H9 (cell line): ENCODE measurements around the gene COMTD1. TPM values are rescaled to one million over a fixed set of nuclear protein-coding genes. Genes with fewer than 3 reads are reported as not detected.

ENCODE experiments used
- DNase-seq: peaks from one replicate; pipeline ENCODE4 v3.0.0-alpha.2; 2017
- H2AFZ ChIP-seq: one replicate; pipeline ENCODE4 v1.6.1; 2013; ENCODE audit warnings: mild to moderate bottlenecking, low read length, control low read depth, moderate library complexity
- H2AK5ac ChIP-seq: 2 replicates; pipeline ENCODE4 v1.6.1; 2013; ENCODE audit warnings: low read length, control low read depth, mixed read lengths; ENCODE audit not compliant: insufficient read length
- H2BK120ac ChIP-seq: one replicate; pipeline ENCODE4 v1.6.1; 2013; ENCODE audit warnings: low read depth, mild to moderate bottlenecking, low read length, control low read depth, inconsistent platforms; ENCODE audit not compliant: poor library complexity, severe bottlenecking
- H2BK12ac ChIP-seq: 2 replicates; pipeline ENCODE4 v1.6.1; 2013; ENCODE audit warnings: low read length, control low read depth, mixed read lengths, low read depth; ENCODE audit not compliant: insufficient read length
- H2BK15ac ChIP-seq: 2 replicates; pipeline ENCODE4 v1.6.1; 2013; ENCODE audit warnings: low read depth, low read length, control low read depth
- H2BK20ac ChIP-seq: one replicate; pipeline ENCODE4 v1.6.1; 2013; ENCODE audit warnings: low read depth, mild to moderate bottlenecking, low read length, control low read depth, inconsistent platforms; ENCODE audit not compliant: poor library complexity, severe bottlenecking
- H2BK5ac ChIP-seq: 2 replicates; pipeline ENCODE4 v1.6.1; 2013; ENCODE audit warnings: low read length, control low read depth, mixed read lengths; ENCODE audit not compliant: insufficient read length
- H3K14ac ChIP-seq: 2 replicates; pipeline ENCODE4 v1.6.1; 2013; ENCODE audit warnings: low read length, control low read depth; ENCODE audit not compliant: insufficient read depth
- H3K18ac ChIP-seq: 2 replicates; pipeline ENCODE4 v1.6.1; 2013; ENCODE audit warnings: low read depth, mild to moderate bottlenecking, mixed read lengths, low read length, control low read depth; ENCODE audit not compliant: insufficient read length
- H3K23ac ChIP-seq: 2 replicates; pipeline ENCODE4 v1.6.1; 2013; ENCODE audit warnings: low read length, control low read depth, mixed read lengths, low read depth; ENCODE audit not compliant: insufficient read length
- H3K23me2 ChIP-seq: 2 replicates; pipeline ENCODE4 v1.6.1; 2013; ENCODE audit warnings: low read depth, mild to moderate bottlenecking, mixed read lengths, low read length, control low read depth; ENCODE audit not compliant: insufficient read length, poor library complexity, severe bottlenecking
- H3K27ac ChIP-seq: 2 replicates; pipeline ENCODE4 v1.5.1; 2013; ENCODE audit warnings: low read length, control low read depth, mixed read lengths, low read depth; ENCODE audit not compliant: insufficient read length
- H3K27me3 ChIP-seq: 2 replicates; pipeline ENCODE4 v1.6.1; 2013; ENCODE audit warnings: low read length, control low read depth, inconsistent platforms; ENCODE audit not compliant: insufficient read depth
- H3K4ac ChIP-seq: 2 replicates; pipeline ENCODE4 v1.6.1; 2013; ENCODE audit warnings: low read depth, mild to moderate bottlenecking, control low read depth, inconsistent platforms, low read length, moderate library complexity
- H3K4me1 ChIP-seq: 2 replicates; pipeline ENCODE4 v1.6.1; 2013; ENCODE audit warnings: low read length, control low read depth, inconsistent platforms; ENCODE audit not compliant: insufficient read depth
- H3K4me2 ChIP-seq: 2 replicates; pipeline ENCODE4 v1.6.1; 2013; ENCODE audit warnings: low read length, control low read depth, mixed read lengths; ENCODE audit not compliant: insufficient read length, insufficient read depth
- H3K56ac ChIP-seq: 2 replicates; pipeline ENCODE4 v1.6.1; 2013; ENCODE audit warnings: low read depth, mild to moderate bottlenecking, mixed read lengths, low read length, control low read depth; ENCODE audit not compliant: insufficient read length
- H3K79me1 ChIP-seq: 2 replicates; pipeline ENCODE4 v1.6.1; 2013; ENCODE audit warnings: low read depth, mild to moderate bottlenecking, moderate library complexity, low read length, control low read depth, inconsistent platforms; ENCODE audit not compliant: insufficient read depth, poor library complexity, severe bottlenecking
- H3K79me2 ChIP-seq: 2 replicates; pipeline ENCODE4 v1.6.1; 2013; ENCODE audit warnings: low read length, control low read depth, inconsistent platforms; ENCODE audit not compliant: insufficient read depth
- H3K9ac ChIP-seq: 2 replicates; pipeline ENCODE4 v1.6.1; 2013; ENCODE audit warnings: low read length, control low read depth, mixed read lengths; ENCODE audit not compliant: insufficient read length; ENCODE audit errors: extremely low read depth
- H3K9me3 ChIP-seq: one replicate; pipeline ENCODE4 v1.6.1; 2013; ENCODE audit warnings: low read depth, low read length, inconsistent platforms; ENCODE audit not compliant: control insufficient read depth
- H3T11ph ChIP-seq: one replicate; pipeline ENCODE4 v1.6.1; 2013; ENCODE audit warnings: mild to moderate bottlenecking, low read length, control low read depth, inconsistent platforms
- H4K20me1 ChIP-seq: one replicate; pipeline ENCODE4 v1.6.1; 2013; ENCODE audit not compliant: control insufficient read depth, insufficient read length, insufficient read depth
- H4K5ac ChIP-seq: 2 replicates; pipeline ENCODE4 v1.6.1; 2013; ENCODE audit warnings: low read depth, mild to moderate bottlenecking, mixed read lengths, low read length, control low read depth; ENCODE audit not compliant: insufficient read length
- H4K8ac ChIP-seq: replicated peaks from 2 replicates; pipeline ENCODE4 v1.6.1; 2013; ENCODE audit warnings: low read length, control low read depth, mixed read lengths, low read depth; ENCODE audit not compliant: insufficient read length
- H4K91ac ChIP-seq: 2 replicates; pipeline ENCODE4 v1.6.1; 2013; ENCODE audit warnings: low read depth, mild to moderate bottlenecking, moderate library complexity, mixed read lengths, low read length, control low read depth; ENCODE audit not compliant: insufficient read length
- H3K27ac Mint-ChIP-seq, 3 experiments: 2 replicates in 2 of 3; 3 replicates in 1 of 3; pipeline ENCODE4 v1.8.0; 2020 to 2021; ENCODE audit warnings: mixed read lengths in 3 of 3, mild to moderate bottlenecking in 1 of 3, moderate library complexity in 1 of 3
- H3K27me3 Mint-ChIP-seq: 2 replicates; pipeline ENCODE4 v1.8.0; 2021; ENCODE audit warnings: low read depth, mild to moderate bottlenecking, moderate library complexity, mixed read lengths
- H3K36me3 Mint-ChIP-seq, 3 experiments: 2 replicates in 2 of 3; 3 replicates in 1 of 3; pipeline ENCODE4 v1.8.0; 2020 to 2021; ENCODE audit warnings: low read depth in 3 of 3, mixed read lengths in 3 of 3; ENCODE audit not compliant: insufficient read depth in 1 of 3
- H3K4me1 Mint-ChIP-seq, 2 experiments: 2 replicates each; pipeline ENCODE4 v1.8.0; 2020; ENCODE audit warnings: mixed read lengths in 2 of 2
- H3K4me3 Mint-ChIP-seq, 2 experiments: 2 replicates in 1 of 2; 3 replicates in 1 of 2; pipeline ENCODE4 v1.8.0; 2020 to 2021; ENCODE audit warnings: mild to moderate bottlenecking in 2 of 2, mixed read lengths in 2 of 2, moderate library complexity in 1 of 2
- H3K9me3 Mint-ChIP-seq, 2 experiments: 2 replicates in 1 of 2; 3 replicates in 1 of 2; pipeline ENCODE4 v1.8.0; 2020; ENCODE audit warnings: mild to moderate bottlenecking in 2 of 2, mixed read lengths in 2 of 2, moderate library complexity in 1 of 2
- CTCF ChIP-seq: fragments of 200-600 bp; sonication (generic); conservative IDR thresholded peaks from 3 replicates; pipeline ENCODE4 v1.8.0; 2021; ENCODE audit warnings: antibody characterized with exemption, mild to moderate bottlenecking
- WGBS: extraction: QIAGEN DNeasy Blood & Tissue Kit; methylation state at CpG from one replicate; pipeline ENCODE4 v1.1.7; 2013; ENCODE audit warnings: missing lambda C conversion rate, low lambda C conversion rate, mixed read lengths; ENCODE audit not compliant: insufficient read length; ENCODE audit errors: extremely low coverage; 5-methylcytosine and 5-hydroxymethylcytosine counted together
- total RNA-seq: library from RNA; stranded (reverse); gene quantifications from 2 replicates; pipeline ENCODE4 v1.2.1, GENCODE V29; 2021

COMTD1 gene
- total RNA-seq, 1 experiment from 2014 or later: 28.3 TPM

- no peak for TF ChIP-seq CTCF
- Mint-ChIP-seq H3K9me3 (peaks cover 0 to 3% of the 10 kb centered on the region in 2 experiments; a peak in 1 of 5 replicates), H3K27me3 (peaks cover 3% of the 10 kb centered on the region; the same call in 1 of the 2 replicates), H3K4me3 (peak overlapping the region; percentile 10 to 19; a peak in 1 of 5 replicates), H3K4me1 (peaks cover 38 to 41% of the 10 kb centered on the region in 2 experiments), H3K36me3 (peaks cover 19 to 22% (median 22%) of the 10 kb centered on the region in 3 experiments), H3K27ac (peak overlapping the region; percentile 55 to 88 (median 79); a peak in 5 of 7 replicates)
- no peak overlapping the region for H3K27ac ChIP-seq
- no peak overlapping the region for H3K9ac ChIP-seq
- H3K79me2 ChIP-seq: peaks cover 17% of the 10 kb centered on the region; the same call in 1 of the 2 replicates
- no peak overlapping the region for H3K56ac ChIP-seq
- H2BK20ac ChIP-seq: no peak overlapping the region
- H2AK5ac ChIP-seq: no peak overlapping the region
- H2AFZ ChIP-seq: no peak overlapping the region
- no CpG with 5 or more reads among the region's 4 CpGs for WGBS
- H4K5ac ChIP-seq: no peak overlapping the region
- DNase-seq: no peak
- H3K4me2 ChIP-seq: no peak overlapping the region
- no peaks in the 10 kb centered on the region for H3K79me1 ChIP-seq
- no peak overlapping the region for H2BK120ac ChIP-seq
- no peak overlapping the region for H2BK12ac ChIP-seq
- H3K4ac ChIP-seq: no peak overlapping the region
- H4K91ac ChIP-seq: no peak overlapping the region
- H3K27me3 ChIP-seq: no peaks in the 10 kb centered on the region
- peaks cover 17% of the 10 kb centered on the region for H3K4me1 ChIP-seq
- H3K18ac ChIP-seq: no peak overlapping the region
- no peak overlapping the region for H2BK15ac ChIP-seq
- no peaks in the 10 kb centered on the region for H4K20me1 ChIP-seq
- H3T11ph ChIP-seq: no peak overlapping the region
- peaks cover 5% of the 10 kb centered on the region for H3K23me2 ChIP-seq
- no peak overlapping the region for H3K23ac ChIP-seq
- H3K9me3 ChIP-seq: no peaks in the 10 kb centered on the region
- H4K8ac ChIP-seq: no peak overlapping the region
- H2BK5ac ChIP-seq: no peak overlapping the region
- H3K14ac ChIP-seq: no peak overlapping the region
These were observed 27.6 kb downstream of the COMTD1 start for GRCh38 chr10:75208181-75208580.
